GM19193 (cell line): ENCODE results near the gene NSL1.
A peak's percentile ranks its signal among the peaks of the same experiment; 100 is the strongest.

Experiments used
- POLR2A ChIP-seq: IDR thresholded peaks from 4 replicates; pipeline ENCODE4 v1.6.1; 2011; ENCODE audit not compliant: insufficient read depth, insufficient read length; ENCODE audit errors: extremely low read depth

Gene NSL1

GRCh38 chr1:212688341-212689047 lies 103.1 kb downstream of the NSL1 start:
- TF ChIP-seq POLR2A, result no peak

GRCh38 chr1:212687811-212688210 lies 103.8 kb downstream of the NSL1 start:
- TF ChIP-seq POLR2A, result no peak

GRCh38 chr1:212686591-212686990 lies 105.0 kb downstream of the NSL1 start:
- no peak for TF ChIP-seq POLR2A

- TF ChIP-seq POLR2A, result no peak
Observed at GRCh38 chr1:212686069-212686468, 105.5 kb downstream of the NSL1 start.

- TF ChIP-seq POLR2A, result no peak
Observed at GRCh38 chr1:212685429-212685828, 106.1 kb downstream of the NSL1 start.

- TF ChIP-seq POLR2A, result no peak
Observed at GRCh38 chr1:212684521-212685090, 107.0 kb downstream of the NSL1 start.

- TF ChIP-seq POLR2A, result no peak
Observed at GRCh38 chr1:212684076-212684475, 107.5 kb downstream of the NSL1 start.

- TF ChIP-seq POLR2A, result peak; percentile 61
Observed at GRCh38 chr1:212683357-212683722, 108.2 kb downstream of the NSL1 start.

- no peak for TF ChIP-seq POLR2A
Observed at GRCh38 chr1:212680680-212681389, 110.7 kb downstream of the NSL1 start.

- TF ChIP-seq POLR2A, result no peak
Observed at GRCh38 chr1:212678456-212679410, 112.8 kb downstream of the NSL1 start.

- TF ChIP-seq POLR2A, result no peak
Observed at GRCh38 chr1:212677573-212677972, 114.0 kb downstream of the NSL1 start.

- no peak for TF ChIP-seq POLR2A
Observed at GRCh38 chr1:212677136-212677535, 114.4 kb downstream of the NSL1 start.
